Activated gamma-delta T cell treated with Interleukin-2 at 50 U/mL for 16 hours (primary cell): ENCODE data around the gene APOA5.
"Not testable (repeated sequence)": the region's sequence is repeated elsewhere in the genome, so short reads cannot be mapped to it uniquely, and the experiment has no call there.

Experiments
- DNase-seq: peaks from one replicate; pipeline ENCODE4 v3.0.0-alpha.2; 2020

The APOA5 gene

DNA sequence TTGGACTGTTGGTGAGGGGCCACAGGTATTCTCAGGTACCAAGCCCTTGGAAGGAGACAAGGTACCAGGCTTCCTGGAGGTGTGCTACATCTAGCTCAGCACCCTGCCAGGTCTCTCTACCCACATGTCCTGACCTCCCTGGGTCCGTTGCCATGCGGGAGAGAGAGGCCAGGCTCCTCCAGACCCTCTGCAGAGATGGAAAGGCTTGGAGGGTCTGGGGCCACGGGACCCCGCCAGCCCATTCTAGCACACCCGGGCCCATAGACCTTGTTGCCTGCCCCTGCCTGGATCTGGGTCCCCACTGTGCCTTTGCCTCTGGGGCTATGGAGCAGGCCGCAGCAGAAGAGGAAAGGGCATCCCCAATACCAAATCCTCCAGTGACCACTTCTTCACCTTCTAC lies 35.8 kb upstream of the APOA5 start:
- DNase-seq = no peak

DNA sequence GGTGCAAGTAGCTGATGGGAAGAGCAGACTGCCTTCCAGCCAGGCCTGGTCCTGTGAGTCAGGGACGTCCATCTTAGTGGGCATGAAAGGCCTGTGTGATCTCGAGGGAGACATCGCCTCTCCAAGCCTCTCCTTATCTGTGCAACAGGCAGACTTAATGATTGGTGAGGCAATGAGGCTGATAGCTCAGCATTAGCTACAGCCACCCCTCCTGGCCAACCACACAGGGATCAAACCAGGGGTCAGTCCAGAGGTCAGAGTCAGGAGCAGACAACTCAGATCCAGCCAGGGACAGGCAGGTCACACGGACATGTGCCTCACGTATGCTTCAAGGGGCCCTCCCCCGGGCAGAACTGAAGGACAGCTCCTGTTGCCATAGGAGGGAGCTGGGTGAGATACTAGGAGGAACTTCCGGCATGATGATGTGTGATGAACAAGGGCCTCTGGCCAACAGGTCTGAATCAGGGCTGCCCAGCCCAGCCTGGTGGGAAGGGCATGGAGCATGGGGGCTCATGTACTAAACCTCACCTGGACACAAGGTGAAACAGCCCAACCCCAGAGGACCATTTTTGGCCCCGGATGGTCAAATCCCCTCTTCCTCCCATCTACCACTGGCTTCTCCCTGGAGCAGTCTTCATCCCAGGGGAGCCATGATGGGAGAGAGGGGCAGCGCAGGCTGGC lies 35.2 kb upstream of the APOA5 start:
- DNase-seq = no peak

DNA sequence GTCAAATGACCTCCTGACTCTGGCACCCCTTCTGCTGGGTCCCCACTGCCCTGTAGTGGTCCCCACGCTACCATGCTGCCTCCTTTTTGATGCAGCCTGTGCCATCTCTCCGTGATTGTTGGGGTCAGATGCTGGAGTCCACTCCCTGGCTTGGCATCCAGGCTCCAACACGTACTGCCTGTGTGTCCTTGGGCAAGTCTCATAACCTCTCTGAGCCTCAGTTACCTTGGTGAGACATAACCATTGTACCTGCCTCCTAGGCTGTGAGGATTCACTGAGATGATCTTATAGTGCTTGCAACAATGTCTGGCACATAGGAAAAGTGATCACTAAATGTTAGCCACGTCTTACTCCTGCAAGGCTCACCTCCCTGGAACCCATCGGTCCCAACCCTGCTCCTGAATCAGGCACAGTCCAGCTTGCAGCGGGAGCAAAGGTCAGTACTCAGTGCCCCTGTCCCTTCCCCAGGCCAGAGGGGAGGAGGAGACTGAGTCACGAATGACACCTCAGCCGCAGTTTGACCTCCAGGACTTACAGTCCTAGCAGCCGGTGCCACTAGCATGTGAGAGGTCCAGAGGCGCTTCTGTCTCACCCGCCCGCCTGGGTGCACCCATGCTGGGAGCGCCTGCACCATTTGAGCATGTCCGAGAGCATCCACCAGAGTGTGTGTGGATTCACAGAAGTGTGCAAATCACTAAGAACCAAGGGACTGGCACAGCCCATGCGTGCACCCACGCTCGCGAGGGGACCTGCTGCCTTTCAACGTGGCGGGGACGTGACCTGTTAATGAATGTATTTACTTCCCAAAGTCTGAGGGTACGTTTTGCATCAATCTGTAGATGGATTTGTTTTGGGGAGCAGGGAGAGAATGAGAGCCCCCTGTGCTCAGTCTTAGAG lies 34.4 kb upstream of the APOA5 start:
- DNase-seq = no peak

DNA sequence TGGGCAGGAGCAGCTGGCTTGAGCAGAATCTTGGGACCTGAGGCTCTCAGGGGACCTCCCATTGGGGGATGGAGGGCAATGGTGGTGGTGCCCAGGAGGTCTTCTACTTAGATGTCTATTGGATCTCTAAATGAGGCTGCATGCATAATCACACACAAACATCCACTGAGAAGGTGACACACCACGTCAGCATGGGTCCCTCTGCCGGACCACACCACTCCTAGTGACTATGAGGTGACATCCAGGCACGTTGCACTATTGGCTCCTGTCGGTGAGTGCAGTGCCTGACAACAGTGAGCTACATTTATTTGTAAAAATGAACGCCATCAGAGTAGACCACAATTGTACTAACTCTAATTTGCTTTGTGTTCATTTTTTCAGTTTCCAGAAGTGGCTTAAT lies 33.8 kb upstream of the APOA5 start:
- no peak for DNase-seq

DNA sequence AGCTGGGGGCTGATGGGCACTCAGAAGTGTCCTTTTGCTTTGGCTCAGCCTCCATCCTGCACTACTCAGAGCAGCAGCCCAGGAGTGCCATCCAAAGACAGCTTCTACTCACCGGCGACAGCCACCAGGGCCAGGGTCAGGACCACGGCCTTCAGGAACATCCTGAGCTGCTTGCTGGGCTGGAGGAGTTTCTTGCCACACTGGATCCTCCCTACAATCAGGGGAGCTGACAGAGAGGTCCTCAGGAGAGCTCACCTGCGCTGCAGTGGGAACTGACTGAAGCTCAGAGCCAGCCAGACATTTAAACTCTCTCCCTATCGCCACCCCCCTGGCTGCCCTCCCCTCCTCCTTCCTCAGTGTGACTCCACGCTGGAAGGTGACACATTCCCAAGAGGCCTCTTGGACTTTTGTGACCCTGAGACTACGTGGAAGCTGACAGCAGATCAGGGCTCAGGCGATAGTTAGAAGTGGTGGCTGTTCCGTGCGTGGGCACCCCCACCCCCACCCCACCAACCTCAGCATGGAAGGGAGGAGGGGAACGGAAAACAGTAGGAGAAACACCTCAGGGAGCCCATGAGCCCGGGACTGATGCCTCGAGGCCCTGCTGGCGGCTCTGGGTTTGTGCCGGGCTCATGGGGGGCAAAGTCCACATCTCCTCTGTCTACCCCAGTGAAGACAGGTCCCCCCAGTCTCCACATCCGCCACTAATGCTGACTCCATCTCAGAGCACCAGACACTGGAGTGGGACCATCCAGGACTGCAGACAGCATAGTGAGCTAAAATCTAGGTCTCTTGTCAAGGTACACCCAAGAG lies 31.6 kb upstream of the APOA5 start, which contains the start of gene APOA4:
APOA4 (minus strand) TSS at position 274 of the 813 bp plus-strand sequence; CDS start at position 161, 113 bp downstream.
- DNase-seq = no peak

DNA sequence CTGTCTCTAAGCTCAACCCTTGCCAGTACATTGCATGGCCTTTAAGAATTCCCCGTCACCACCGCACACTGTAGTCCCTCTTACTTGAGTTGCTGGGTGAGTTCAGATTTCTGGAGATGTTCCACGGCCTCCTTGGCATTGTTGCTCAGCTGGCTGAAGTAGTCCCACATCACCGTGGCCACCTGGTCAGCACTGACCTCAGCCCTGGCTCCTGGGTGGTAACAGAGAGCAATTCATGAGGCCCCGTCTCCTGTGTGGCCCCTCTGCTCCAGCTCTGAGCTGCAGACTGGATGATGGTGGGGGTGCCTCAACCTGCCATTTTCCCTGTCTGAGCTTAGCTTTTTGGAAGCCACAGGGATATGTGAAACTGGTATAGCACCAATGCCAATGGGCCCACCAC lies 30.9 kb upstream of the APOA5 start:
- DNase-seq = no peak

DNA sequence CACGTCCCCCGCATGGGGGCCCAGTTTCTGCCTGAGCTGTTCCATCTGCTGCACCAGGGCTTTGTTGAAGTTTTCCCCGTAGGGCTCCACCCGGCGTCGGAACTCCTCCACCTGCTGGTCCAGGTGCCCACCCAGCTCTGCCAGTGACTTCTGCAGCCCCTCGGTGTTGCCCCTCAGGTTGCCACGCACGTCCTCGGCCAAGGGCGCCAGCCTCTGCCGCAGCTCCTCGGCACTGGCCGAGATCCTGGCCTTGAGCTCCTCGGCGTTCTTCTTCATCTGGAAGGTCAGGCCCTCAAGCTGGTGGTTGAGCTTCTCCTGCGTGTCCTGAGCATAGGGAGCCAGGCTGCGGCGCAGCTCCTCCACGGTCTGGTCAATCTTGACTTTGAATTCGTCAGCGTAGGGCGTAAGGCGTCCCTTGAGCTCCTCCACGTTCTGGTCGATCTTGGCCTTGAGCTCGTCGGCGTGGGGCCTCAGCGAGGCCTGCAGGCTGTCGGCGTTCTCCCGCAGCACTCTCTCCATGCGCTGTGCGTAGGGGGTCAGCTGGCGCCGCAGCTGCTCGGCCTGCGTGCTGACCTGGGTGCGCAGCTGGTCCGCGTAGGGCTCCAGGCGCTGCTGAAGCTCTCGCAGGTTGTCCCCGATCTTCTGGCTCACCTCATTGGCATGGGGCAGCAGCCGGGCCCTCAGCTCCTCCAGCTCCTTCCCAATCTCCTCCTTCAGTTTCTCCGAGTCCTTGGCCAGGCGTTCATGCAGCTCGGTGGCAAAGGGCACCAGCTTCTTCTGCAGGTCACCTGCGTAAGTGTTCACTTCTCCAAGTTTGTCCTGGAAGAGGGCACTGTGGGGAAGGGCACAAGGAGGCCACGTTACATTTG lies 29.6 kb upstream of the APOA5 start:
- DNase-seq = no peak

DNA sequence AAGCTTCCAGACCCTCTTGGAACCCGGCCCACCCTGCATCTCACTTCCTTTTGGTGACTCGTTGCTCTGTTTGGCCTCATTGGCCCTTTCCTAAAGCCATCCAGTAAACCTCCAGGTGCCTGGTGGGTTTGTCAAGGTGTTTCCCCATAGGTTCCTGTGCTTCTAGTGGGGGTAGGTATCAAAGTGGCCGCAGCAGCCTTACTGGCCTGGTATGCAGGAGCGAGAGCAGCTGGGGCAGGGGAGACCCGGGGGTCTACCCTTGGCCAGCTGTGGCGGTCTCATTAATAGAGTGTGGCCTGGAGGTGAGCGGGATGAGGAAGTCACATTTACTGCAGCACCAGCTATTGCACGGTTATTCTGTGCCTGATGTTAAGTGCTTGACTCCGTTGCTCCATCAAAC lies 27.4 kb upstream of the APOA5 start:
- DNase-seq = no peak

DNA sequence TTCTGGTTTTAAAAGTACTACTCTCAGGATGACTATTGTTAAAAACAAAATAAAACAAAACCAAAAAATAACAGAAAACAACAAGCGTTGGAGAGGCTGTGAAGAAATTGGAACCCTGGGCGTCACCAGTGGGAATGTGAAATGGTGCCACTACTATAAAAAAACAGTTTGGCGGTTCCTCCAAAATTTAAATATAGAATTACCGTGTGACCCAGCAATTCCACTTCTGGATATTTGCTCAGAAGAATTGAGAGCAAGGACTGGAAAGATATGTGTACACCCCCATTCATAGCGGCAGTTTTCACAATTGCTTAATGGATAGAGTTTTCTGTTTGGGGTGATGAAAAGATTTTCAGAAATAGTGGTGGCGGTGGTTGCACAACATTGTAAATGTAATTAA lies 22.8 kb upstream of the APOA5 start:
- no peak for DNase-seq

DNA sequence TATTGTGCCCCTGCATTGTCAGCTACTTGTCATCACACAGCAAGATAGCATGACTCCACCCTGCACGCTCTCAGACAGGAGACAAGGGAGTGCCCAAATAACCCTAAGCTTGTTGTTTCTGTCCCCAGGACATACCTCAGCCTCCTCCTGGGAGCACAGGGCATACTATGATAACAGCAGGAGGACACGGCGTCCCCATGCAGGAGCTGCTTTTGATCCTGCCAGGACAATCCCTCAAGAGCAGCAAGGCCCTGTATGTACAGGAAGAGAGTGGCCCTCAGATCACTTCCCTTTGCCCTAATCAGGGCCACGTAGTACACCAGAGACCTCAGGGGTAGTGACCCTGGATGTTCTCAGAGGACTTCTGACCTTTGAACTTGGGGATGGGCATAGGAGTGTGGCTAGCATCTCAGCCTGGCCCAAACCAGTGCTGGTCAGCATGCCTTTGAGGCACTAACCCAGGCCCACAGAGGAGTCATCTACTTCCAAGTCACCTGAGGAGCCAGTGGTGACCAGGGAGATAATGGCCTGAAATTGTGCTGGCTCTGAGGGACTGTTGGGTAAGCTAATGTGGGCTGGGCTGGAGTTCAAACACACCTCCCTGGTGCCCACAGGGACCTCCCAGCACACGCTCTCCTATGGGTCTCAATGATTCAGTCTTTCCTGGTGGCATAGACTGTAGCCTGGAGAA lies 22.2 kb upstream of the APOA5 start:
- no peak for DNase-seq

DNA sequence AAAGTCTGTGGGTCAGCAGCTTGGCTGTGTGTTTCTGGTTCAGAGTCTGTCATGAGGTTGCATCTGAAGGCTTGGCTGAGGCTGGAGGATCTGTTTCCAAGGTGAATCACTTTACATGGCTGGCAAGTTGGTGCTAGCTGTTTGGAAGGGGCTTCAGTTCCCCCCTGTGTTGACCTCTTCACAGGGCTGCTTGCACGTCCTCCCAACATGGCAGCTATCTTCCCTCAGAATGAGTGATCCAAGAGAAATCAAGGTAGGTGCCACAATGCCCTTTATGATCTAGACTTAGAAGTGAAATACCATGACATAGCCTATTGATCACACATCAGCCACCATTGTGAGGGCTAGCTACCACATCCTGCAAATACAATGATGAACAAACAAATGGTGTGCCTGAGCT lies 21.5 kb upstream of the APOA5 start:
- no peak for DNase-seq

DNA sequence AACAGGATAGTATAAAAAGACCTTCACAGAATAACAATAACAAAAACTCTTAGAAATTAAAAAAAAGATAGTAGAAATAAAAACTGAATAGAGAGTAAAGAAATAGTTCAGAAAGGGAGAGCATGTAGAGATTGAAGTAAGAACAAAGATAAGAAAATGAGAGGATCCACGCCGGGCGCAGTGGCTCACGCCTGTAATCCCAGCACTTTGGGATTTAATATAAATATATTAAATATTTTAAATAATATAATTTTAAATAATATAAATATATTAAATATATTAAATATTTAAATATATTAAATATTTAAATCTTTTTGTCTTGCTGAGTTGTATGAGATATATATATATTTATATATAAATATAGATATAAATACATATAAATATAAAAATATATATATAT lies 20.4 kb upstream of the APOA5 start:
- DNase-seq = no peak

DNA sequence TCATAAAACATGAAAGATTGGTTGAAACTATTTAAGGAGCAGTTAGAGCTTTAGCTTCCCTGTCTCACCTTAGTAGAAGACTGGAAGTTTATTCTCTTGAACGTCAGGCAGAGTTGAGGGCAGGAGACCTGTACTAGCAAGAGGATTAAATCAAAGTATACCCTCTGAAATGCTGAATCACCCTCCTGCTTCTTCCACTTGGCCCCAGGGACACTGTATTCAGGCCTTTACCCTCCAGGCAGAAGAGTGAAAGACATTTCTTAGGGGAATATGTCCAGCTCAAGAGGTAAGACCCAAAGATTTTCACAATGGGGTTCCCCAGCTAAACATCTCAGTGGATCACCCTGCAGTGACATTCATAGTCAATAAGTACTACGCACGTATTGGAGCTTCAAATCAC lies 19.5 kb upstream of the APOA5 start:
- DNase-seq = no peak

DNA sequence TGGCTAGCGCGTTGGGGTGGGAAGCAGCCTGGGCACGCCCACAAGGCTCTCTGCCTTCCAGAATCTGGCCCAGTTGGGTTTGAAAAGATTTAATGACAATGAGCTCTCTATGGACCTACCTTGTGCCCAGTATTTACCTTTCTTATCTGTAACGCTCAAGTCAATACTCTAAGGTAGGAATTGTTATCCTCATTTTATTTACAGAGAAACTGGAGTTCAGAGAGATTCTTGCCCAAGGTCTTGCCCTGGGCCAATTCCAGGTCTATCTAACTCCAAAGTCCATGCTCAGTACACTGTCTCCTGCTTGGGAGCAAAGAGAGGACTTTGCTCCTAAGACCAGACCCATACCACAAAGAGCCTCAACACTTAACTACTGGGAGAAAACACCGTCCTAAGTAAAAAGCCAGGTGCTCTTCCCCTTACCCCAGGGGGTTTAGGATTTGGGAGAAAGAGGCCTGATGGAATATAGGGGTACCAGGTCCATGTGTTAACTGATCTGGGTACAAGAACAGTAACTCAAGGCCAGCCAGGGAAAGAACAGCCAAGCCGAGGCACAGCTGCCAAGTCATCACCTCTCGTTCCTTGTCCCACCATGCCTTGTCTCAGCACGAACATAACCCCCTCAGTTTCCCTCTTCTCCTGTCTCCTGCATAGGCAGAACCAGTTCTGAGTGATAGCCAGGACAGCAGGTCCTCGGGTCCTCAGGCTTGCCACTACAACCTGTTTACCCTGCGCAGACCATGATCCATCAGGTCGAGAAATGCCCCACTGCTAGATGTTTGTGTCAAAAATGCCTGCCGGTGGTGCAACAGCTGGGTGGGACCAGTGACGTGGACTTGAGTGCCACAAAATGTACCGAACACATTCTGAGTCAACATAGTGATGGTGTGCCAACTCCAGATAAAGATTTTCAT lies 16.8 kb upstream of the APOA5 start:
- DNase-seq = no peak

DNA sequence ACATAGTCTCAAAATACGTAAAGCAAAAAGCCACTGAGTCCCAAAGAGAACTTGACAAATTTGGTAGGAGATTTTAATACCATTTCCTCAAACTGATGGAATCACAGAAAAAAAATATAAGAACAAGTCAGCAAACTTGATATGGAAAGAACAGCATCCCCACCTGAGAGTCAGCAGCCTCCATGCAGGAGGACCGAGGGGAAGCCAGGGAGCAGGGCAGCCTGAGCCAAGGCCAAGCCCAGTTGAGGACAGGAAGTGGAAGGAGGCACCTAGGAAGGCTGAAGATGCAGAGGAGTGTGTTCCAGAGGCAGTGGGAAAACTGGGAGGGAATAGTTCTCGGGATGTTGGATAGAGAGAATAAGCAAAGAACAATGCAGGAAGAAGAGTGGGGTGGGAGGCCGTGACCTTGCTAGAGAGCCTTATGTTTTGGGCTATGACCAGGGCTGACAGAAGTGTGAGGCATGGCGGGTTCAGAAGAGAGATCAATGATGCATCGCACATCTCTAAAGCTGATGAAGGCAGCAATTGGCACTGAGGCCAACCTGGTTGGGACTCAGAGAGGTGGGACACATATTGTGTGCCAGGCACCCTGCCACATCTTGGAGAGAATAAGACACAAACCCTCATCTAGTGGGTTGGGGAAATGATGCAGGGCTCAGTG lies 16.1 kb upstream of the APOA5 start:
- no peak for DNase-seq

DNA sequence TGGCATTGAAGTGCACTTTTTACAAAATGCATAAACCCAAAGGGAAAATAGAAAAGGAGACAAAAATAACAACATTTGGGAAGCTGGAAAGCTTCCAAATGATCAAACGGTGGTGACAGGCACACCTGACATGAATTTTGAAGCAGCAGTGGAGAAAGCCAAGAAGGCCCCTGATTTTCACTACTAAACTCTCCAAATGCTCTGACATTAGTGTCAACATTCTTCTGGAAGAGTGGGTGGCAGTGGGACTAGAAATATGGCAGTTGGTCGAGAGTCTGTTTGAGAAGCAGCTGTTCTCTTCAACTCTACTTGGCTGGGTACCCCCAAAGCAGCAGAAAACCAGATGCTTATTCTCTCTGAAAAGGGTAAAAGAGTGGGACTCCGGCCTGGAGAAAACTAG lies 12.3 kb upstream of the APOA5 start:
- DNase-seq = no peak

DNA sequence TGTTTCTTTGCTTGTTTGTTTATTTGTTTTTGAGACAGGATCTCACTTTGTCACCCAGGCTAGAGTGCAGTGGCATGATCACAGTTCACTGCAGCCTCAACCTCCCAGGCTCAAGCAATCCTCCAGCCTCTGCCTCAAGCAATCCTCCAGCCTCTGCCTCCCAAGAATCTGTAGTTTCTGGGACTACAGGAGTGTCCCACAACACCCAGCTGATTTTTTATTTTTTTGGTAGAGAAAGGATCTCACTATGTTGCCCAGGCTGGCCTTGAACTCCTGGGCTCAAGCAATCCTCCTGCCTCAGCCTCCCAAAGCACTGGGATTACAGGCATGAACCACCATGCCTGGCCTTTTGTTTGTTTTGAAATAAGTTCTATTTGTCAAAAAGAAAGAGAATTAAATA lies 10.0 kb upstream of the APOA5 start:
- not testable (repeated sequence) for DNase-seq

DNA sequence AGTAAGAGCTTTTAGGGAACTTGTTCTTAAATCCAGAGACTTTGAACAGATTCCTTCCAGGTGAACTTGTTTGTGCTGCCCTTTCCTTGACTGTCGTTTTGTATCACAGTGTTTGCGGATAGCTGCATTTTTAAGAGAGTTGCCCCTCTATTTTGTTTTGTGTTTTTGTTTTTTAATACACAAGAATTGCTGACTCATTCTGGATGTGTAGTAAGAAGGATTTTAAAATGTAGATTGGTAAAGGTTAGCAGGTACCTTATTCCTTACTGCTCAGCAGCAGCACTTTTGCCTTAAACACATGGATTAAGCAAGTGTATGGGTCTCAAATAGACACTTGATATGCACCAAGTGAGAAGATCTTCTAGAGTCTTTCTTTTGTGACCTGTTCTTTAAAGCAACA lies 8.9 kb upstream of the APOA5 start:
- DNase-seq = no peak

DNA sequence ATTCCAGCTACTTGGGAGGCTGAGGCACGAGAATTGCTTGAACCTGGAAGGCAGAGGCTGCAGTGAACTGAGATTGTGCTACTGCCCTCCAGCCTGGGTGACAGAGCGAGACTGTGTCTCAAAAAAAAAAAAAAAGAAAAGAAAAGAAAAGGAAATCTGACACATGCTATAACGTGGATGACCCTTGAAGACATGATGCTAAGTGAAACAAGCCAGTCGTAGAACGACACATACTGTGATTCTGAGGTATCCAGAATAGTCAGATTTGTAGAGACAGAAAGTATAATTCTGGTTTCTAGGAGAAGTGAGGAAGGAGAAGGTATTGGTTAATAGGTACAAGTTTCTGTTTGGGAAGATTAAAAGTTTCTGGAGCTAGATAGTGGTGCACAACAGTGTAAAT lies 6.7 kb upstream of the APOA5 start:
- DNase-seq = no peak

DNA sequence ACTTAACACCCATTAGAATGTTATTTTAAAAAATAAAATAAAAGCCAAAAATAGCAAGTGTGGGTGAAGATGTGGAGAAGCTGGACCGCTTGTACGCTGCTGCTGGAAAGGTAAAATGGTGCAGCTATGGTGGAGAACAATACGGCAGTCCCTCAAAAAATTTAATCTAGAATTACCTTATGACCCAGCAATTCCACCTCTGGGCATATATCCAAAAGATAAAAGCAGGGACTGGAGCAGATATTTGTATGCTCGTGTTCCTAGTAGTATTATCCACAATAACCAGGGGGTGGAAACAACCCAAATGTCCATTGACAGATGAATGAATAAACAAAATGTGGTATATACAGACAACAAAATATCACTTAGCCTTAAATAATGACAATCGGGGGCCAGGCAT lies 6.1 kb upstream of the APOA5 start:
- DNase-seq = no peak
